ENCODE measurements around the gene BCR. TPM values are rescaled to one million over a fixed set of nuclear protein-coding genes. Genes with fewer than 3 reads are reported as not detected.
A peak's percentile ranks its signal among the peaks of the same experiment; 100 is the strongest.
"Not testable (repeated sequence)": the region's sequence is repeated elsewhere in the genome, so short reads cannot be mapped to it uniquely, and the experiment has no call there.

BCR gene
- total and polyA plus RNA-seq, 2 donors from 2014 or later, result 45.0 to 97.7 TPM

- peaks cover 0 to 3% (median 0%) of the 10 kb centered on the region in 3 donors for H3K4me1 ChIP-seq (ENCODE audit: control insufficient read depth in 2 of 3, insufficient read depth in 2 of 3, low read depth in 1 of 3, low read length in 3 of 3)
- H3K36me3 ChIP-seq (ENCODE audit: control insufficient read depth in 2 of 3, insufficient read depth in 3 of 3, low read length in 3 of 3), result peaks cover 0 to 15% (median 6%) of the 10 kb centered on the region in 3 donors
- no peaks in the 10 kb centered on the region for H3K27me3 ChIP-seq (ENCODE audit: control insufficient read depth, insufficient read depth, low read length)
- H3K9ac ChIP-seq (ENCODE audit: low read length in 3 of 3), result no peak overlapping the region
- no peaks in the 10 kb centered on the region for H3K9me3 ChIP-seq (ENCODE audit: control insufficient read depth in 2 of 3, insufficient read depth in 1 of 3, low read length in 3 of 3)
- DNase-seq (no peak), FAIRE-seq (no peak)
- intact Hi-C loops (cut with DNase I), result loop anchor here (10.0 kb wide), 1 partner anchor 71 kb away; no protein-coding TSS in a partner anchor
- no peak for TF ChIP-seq CTCF (IDR thresholded peaks at IDR 0.05; ENCODE audit: borderline replicate concordance, extremely low read depth, insufficient read depth)
- H3K27ac ChIP-seq (ENCODE audit: low read depth in 2 of 2, low read length in 2 of 2), result no peak overlapping the region
- no peak overlapping the region for H3K4me3 ChIP-seq (ENCODE audit: low read length in 3 of 3)
Observed at GRCh38 chr22:23313791-23314567, 133.7 kb downstream of the BCR start.

GRCh38 chr22:23315341-23315917 is 135.1 kb downstream of the BCR start:
- FAIRE-seq, result no peak
- H3K4me3 ChIP-seq (ENCODE audit: low read length in 3 of 3), result no peak overlapping the region

GRCh38 chr22:23316596-23316995 is 136.3 kb downstream of the BCR start:
- not testable (repeated sequence) for H3K9ac ChIP-seq (ENCODE audit: low read length in 3 of 3); H3K4me1 ChIP-seq (ENCODE audit: control insufficient read depth in 2 of 3, insufficient read depth in 2 of 3, low read depth in 1 of 3, low read length in 3 of 3); FAIRE-seq; H3K27me3 ChIP-seq (ENCODE audit: control insufficient read depth, insufficient read depth, low read length); H3K9me3 ChIP-seq (ENCODE audit: control insufficient read depth in 2 of 3, insufficient read depth in 1 of 3, low read length in 3 of 3); H3K27ac ChIP-seq (ENCODE audit: low read depth in 2 of 2, low read length in 2 of 2); H3K4me3 ChIP-seq (ENCODE audit: low read length in 3 of 3); DNase-seq
- peaks cover 0 to 15% (median 6%) of the 10 kb centered on the region in 3 donors for H3K36me3 ChIP-seq (ENCODE audit: control insufficient read depth in 2 of 3, insufficient read depth in 3 of 3, low read length in 3 of 3)
- intact Hi-C loops (cut with DNase I), result loop anchor here (10.0 kb wide), 1 partner anchor 68 kb away; no protein-coding TSS in a partner anchor

More at GRCh38 chr22:23315341-23315917, 135.1 kb downstream of the BCR start:
- intact Hi-C loops (cut with DNase I), result loop anchor here (10.0 kb wide), 1 partner anchor 69 kb away; no protein-coding TSS in a partner anchor
- H3K9me3 ChIP-seq (ENCODE audit: control insufficient read depth in 2 of 3, insufficient read depth in 1 of 3, low read length in 3 of 3), result no peaks in the 10 kb centered on the region
- H3K27me3 ChIP-seq (ENCODE audit: control insufficient read depth, insufficient read depth, low read length), result no peaks in the 10 kb centered on the region
- peaks cover 0 to 15% (median 6%) of the 10 kb centered on the region in 3 donors for H3K36me3 ChIP-seq (ENCODE audit: control insufficient read depth in 2 of 3, insufficient read depth in 3 of 3, low read length in 3 of 3)
- peak; percentile 56 for TF ChIP-seq CTCF (IDR thresholded peaks at IDR 0.05; ENCODE audit: borderline replicate concordance, extremely low read depth, insufficient read depth)
- peak in 4 of 5 donors; percentile 64 to 83 (median 78) for DNase-seq
- no peak overlapping the region for H3K27ac ChIP-seq (ENCODE audit: low read depth in 2 of 2, low read length in 2 of 2)
- H3K9ac ChIP-seq (ENCODE audit: low read length in 3 of 3), result no peak overlapping the region
- H3K4me1 ChIP-seq (ENCODE audit: control insufficient read depth in 2 of 3, insufficient read depth in 2 of 3, low read depth in 1 of 3, low read length in 3 of 3), result peaks cover 0 to 3% (median 0%) of the 10 kb centered on the region in 3 donors

GRCh38 chr22:23318316-23318715 is 138.0 kb downstream of the BCR start:
- intact Hi-C loops (cut with DNase I), result loop anchor here (10.0 kb wide), 1 partner anchor 66 kb away; no protein-coding TSS in a partner anchor

GRCh38 chr22:23322497-23323080 is 142.3 kb downstream of the BCR start:
- H3K36me3 ChIP-seq (ENCODE audit: control insufficient read depth in 2 of 3, insufficient read depth in 3 of 3, low read length in 3 of 3); DNase-seq; H3K27me3 ChIP-seq (ENCODE audit: control insufficient read depth, insufficient read depth, low read length); H3K4me3 ChIP-seq (ENCODE audit: low read length in 3 of 3); intact Hi-C loops (cut with DNase I); FAIRE-seq; H3K4me1 ChIP-seq (ENCODE audit: control insufficient read depth in 2 of 3, insufficient read depth in 2 of 3, low read depth in 1 of 3, low read length in 3 of 3); H3K9ac ChIP-seq (ENCODE audit: low read length in 3 of 3); H3K27ac ChIP-seq (ENCODE audit: low read depth in 2 of 2, low read length in 2 of 2); H3K9me3 ChIP-seq (ENCODE audit: control insufficient read depth in 2 of 3, insufficient read depth in 1 of 3, low read length in 3 of 3): not testable (repeated sequence)

More at GRCh38 chr22:23318316-23318715, 138.0 kb downstream of the BCR start:
- H3K36me3 ChIP-seq (ENCODE audit: control insufficient read depth in 2 of 3, insufficient read depth in 3 of 3, low read length in 3 of 3), result peaks cover 0 to 12% (median 6%) of the 10 kb centered on the region in 3 donors
- H3K4me1 ChIP-seq (ENCODE audit: control insufficient read depth in 2 of 3, insufficient read depth in 2 of 3, low read depth in 1 of 3, low read length in 3 of 3); H3K27me3 ChIP-seq (ENCODE audit: control insufficient read depth, insufficient read depth, low read length); H3K27ac ChIP-seq (ENCODE audit: low read depth in 2 of 2, low read length in 2 of 2); H3K9ac ChIP-seq (ENCODE audit: low read length in 3 of 3); H3K9me3 ChIP-seq (ENCODE audit: control insufficient read depth in 2 of 3, insufficient read depth in 1 of 3, low read length in 3 of 3); FAIRE-seq; H3K4me3 ChIP-seq (ENCODE audit: low read length in 3 of 3); DNase-seq: not testable (repeated sequence)

GRCh38 chr22:23323960-23324688 is 143.8 kb downstream of the BCR start:
- H3K27ac ChIP-seq (ENCODE audit: low read depth in 2 of 2, low read length in 2 of 2); H3K4me3 ChIP-seq (ENCODE audit: low read length in 3 of 3); DNase-seq; intact Hi-C loops (cut with DNase I); H3K9ac ChIP-seq (ENCODE audit: low read length in 3 of 3); H3K27me3 ChIP-seq (ENCODE audit: control insufficient read depth, insufficient read depth, low read length); H3K36me3 ChIP-seq (ENCODE audit: control insufficient read depth in 2 of 3, insufficient read depth in 3 of 3, low read length in 3 of 3); FAIRE-seq; H3K9me3 ChIP-seq (ENCODE audit: control insufficient read depth in 2 of 3, insufficient read depth in 1 of 3, low read length in 3 of 3); H3K4me1 ChIP-seq (ENCODE audit: control insufficient read depth in 2 of 3, insufficient read depth in 2 of 3, low read depth in 1 of 3, low read length in 3 of 3): not testable (repeated sequence)
